ENCODE results near the gene GALNT13. TPM values are rescaled to one million over a fixed set of nuclear protein-coding genes. Genes with fewer than 3 reads are reported as not detected.

GALNT13 gene
- total RNA-seq, 1 experiment from 2014 or later, result not detected

- H3K4me3 ChIP-seq, result no peak overlapping the region
- no peak for DNase-seq
- H3K27me3 ChIP-seq, result no peaks in the 10 kb centered on the region
- H3K36me3 ChIP-seq, result no peaks in the 10 kb centered on the region
- no peaks in the 10 kb centered on the region for H3K9me3 ChIP-seq
Measured at GRCh38 chr2:154488801-154489200, 617.1 kb downstream of the GALNT13 start.

GRCh38 chr2:154489266-154489858 is 617.6 kb downstream of the GALNT13 start:
- Histone ChIP-seq H3K36me3 (no peaks in the 10 kb centered on the region), H3K27me3 (no peaks in the 10 kb centered on the region), H3K4me3 (no peak overlapping the region), H3K9me3 (no peaks in the 10 kb centered on the region)
- no peak for DNase-seq

- Histone ChIP-seq H3K36me3 (no peaks in the 10 kb centered on the region), H3K9me3 (no peaks in the 10 kb centered on the region), H3K4me3 (no peak overlapping the region), H3K27me3 (no peaks in the 10 kb centered on the region)
- DNase-seq, result no peak
Measured at GRCh38 chr2:154490530-154490929, 618.8 kb downstream of the GALNT13 start.

GRCh38 chr2:154495455-154495868 is 623.7 kb downstream of the GALNT13 start:
- no peak overlapping the region for H3K4me3 ChIP-seq
- H3K36me3 ChIP-seq, result no peaks in the 10 kb centered on the region
- H3K9me3 ChIP-seq, result no peaks in the 10 kb centered on the region
- no peak for DNase-seq
- no peaks in the 10 kb centered on the region for H3K27me3 ChIP-seq

GRCh38 chr2:154497019-154497418 is 625.3 kb downstream of the GALNT13 start:
- Histone ChIP-seq H3K4me3 (no peak overlapping the region), H3K27me3 (no peaks in the 10 kb centered on the region), H3K36me3 (no peaks in the 10 kb centered on the region), H3K9me3 (no peaks in the 10 kb centered on the region)
- DNase-seq, result no peak

All from MG63 (cell line).